Fibroblast of skin of abdomen (primary cell): ENCODE results near the gene RAB4B.
"Not testable (repeated sequence)": the region's sequence is repeated elsewhere in the genome, so short reads cannot be mapped to it uniquely, and the experiment has no call there.

Source experiments
- DNase-seq: peaks from one replicate; pipeline ENCODE4 v3.0.0-alpha.2; 2013

The RAB4B gene

GRCh38 chr19:40822704-40823553 lies 44.9 kb downstream of the RAB4B start:
- peak; percentile 40 for DNase-seq

DNA sequence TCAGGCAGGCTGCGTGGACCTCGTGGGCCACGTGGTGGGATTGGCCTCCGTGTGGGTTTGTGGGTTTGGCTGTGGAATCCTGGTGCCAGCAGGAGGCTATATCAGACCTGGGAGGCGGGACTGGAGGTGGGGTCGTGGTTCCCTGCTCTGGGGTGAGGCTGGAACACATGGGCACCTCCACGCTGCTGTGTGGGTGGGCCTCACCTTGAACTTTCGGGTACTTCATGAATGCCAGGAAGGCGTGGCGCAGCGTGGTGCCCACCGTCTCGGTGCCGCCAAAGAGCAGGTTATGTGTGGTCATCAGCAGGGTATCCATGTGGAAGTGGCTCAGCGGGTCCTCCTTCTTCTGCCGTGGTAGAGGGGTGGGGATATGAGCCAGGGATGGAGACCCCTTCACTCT lies 46.9 kb downstream of the RAB4B start:
- not testable (repeated sequence) for DNase-seq

- not testable (repeated sequence) for DNase-seq
These were observed 47.5 kb downstream of the RAB4B start for GRCh38 chr19:40825460-40826095.

- DNase-seq: not testable (repeated sequence)
These were observed 48.3 kb downstream of the RAB4B start for GRCh38 chr19:40826312-40826698.

DNA sequence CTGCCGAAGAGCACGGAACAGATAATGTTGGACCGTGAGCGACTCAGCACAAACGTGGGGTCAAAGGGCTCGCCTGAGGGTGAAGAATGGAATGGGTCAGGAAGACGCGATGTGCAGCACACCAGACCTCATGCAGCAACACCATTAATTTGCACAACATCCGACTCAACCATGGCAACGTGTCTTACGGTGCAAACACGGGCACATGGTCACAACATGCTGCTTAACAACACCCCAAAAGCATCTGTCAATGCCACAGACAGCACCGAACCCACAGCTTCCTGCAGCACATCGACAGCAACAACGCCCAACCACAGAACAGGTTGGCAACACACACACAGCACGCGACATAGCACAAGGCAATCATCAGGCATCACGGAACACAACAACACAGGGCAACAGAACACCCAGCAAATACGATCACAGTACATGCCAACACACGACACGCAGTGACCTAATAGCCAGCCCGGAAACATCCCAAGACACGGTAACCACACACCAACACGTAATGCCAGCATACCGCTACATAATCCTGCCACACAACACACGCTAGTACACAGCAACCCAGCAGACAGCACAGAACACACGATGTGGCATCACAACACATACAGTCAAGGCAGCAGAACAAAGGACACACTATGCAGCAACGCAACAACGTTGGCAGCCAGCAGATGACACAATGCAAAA lies 48.8 kb downstream of the RAB4B start:
- not testable (repeated sequence) for DNase-seq

DNA sequence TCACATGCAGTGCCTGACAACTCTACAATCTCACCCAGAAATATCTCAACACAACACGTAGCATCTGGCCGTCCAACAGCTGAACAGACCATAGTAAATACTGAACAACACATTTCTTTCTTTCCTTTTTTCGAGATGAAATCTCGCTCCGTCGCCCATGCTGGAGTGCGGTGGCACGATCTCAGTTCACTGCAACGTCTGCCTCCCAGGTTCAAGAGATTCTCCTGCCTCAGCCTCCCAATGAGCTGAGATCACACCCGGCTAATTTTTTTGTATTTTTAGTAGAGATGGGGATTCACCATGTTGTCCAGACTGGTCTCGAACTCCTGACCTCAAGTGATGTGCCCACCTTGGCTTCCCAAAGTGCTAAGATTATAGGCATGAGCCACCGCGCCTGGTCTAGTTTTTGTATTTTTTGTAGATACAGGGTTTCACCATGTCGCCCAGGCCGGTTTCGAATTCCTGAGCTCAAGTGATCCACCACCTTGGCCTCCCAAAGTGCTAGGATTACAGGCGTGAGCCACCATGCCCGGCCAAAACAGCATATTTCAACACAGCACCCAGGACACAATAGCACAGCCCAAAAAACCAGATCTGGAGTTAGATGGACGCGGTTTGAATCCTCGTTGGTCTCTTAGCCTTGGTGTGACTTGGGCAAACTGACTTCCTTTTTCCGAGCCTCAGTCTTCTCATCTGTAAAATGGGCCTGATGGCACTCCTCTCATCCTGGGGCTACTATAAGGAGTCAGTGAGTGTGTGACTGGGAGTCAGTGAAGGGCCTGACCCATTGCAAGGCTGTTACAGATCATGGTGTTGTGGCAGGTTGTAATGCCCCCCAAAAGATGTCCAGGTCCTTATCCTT lies 49.6 kb downstream of the RAB4B start:
- no peak for DNase-seq

GRCh38 chr19:40829205-40829604 lies 51.2 kb downstream of the RAB4B start:
- no peak for DNase-seq

- not testable (repeated sequence) for DNase-seq
These were observed 52.7 kb downstream of the RAB4B start for GRCh38 chr19:40830741-40831140.

DNA sequence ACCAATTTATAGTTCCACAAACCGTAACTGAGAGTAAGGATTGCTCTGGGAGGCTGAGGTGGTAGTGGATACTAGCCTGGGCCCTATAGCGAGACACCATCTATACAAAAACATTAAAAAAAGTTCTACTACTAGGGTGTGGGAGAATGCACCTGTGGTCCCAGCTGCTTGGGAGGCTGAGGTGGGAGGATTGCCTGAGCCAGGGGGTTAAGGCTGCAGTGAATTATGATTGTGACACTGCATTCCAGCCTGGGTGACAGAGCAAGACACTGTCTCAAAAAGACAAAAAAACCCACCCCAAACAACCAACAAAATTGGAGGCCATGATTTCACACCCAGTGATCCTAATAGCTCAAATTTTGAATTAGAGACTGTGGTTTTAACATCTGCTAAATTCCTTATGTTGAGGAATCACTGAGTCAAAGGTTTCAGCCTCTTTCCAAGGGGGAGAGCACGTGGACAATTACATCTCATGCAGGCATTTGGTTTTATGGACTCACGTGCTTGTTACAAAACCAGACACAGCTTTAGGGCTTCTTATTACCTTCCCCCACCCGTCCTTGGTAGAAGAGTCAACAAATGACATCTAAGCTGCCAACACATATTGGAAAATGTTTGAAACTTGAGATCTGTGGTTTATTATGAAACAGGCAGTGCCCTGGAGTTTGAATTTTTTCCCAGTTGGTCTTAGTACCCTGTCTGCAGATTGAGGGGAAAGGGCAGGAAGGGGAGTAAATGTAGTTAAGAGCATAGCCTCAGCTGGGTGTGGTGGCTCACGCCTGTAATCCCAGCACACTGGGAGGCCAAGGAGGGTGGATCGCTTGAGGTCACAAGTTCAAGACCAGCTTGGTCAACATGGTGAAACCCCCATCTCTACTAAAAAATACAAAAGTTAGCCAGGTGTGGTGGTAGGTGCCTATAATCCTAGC lies 53.7 kb downstream of the RAB4B start:
- DNase-seq: peak; percentile 95

DNA sequence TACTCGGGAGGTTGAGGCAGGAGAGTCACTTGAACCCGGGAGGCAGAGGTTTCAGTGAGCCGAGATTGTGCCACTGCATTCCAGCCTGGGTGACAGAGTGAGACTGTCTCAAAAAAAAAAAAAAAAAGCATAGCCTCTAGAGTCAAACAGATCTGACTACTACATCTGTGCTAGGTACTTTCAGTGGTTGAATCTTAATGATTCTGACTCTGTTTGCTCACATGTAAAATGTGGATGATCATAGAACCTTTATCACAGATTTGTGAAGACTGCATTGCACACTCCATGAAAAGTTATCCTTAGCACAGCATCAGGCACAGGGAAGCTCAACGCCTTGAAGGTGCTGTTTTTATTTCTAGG lies 54.4 kb downstream of the RAB4B start:
- not testable (repeated sequence) for DNase-seq

DNA sequence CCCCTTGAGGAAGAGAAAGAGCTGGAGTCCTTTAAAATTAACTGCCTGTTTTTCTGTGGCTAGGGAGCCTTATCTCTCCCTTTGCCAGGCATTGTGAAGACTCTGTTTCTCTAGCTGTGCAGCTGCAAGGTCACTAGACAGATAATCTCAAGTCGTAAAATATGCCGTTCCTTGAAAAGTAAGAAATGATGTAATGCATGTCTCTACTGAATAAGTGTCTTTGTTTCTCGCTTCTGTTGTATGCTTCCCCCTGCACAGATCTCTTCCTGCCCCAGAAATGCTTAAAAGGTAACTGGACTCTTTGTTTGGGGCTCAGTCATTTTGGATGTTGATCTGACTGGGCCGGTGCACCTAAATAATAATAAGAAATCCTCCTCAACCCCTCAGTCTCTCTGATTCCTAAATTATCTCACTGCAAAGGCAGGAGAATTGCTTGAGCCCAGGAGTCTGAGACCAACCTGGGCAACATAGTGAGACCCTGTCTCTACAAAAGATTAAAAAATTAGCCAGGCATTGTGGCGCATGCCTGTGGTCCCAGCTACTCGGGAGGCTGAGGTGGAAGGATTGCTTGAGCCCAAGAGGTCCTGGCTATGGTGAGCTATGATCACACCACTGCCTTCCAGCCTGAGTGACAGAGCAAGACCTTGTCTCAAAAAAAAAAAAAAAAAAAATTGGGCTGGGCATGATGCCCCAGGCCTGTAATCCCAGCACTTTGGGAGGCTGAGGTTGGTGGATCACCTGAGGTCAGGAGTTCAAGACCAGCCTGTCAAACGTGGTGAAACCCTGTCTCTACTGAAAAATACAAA lies 55.9 kb downstream of the RAB4B start:
- not testable (repeated sequence) for DNase-seq

- no peak for DNase-seq
These were observed 58.8 kb downstream of the RAB4B start for GRCh38 chr19:40836754-40837429.

GRCh38 chr19:40838477-40838876 lies 60.4 kb downstream of the RAB4B start:
- not testable (repeated sequence) for DNase-seq

DNA sequence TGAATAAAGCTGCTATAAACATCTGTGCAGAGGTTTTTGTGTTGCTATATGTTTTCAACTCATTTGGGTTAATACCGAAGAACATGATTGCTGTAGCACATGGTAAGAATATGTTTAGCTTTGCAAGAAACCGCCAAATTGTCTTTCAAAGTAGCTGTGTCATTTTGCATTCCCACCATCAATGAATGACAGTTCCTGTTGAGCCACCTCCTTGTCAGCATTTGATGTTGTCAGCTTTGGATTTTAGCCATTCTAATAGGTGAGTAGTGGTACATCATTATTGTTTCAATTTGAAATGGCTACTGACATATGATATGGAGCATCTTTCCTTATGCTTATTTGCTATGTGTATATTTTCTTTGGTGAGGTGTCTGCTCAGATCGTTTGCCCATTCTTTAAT lies 64.0 kb downstream of the RAB4B start:
- DNase-seq: not testable (repeated sequence)

DNA sequence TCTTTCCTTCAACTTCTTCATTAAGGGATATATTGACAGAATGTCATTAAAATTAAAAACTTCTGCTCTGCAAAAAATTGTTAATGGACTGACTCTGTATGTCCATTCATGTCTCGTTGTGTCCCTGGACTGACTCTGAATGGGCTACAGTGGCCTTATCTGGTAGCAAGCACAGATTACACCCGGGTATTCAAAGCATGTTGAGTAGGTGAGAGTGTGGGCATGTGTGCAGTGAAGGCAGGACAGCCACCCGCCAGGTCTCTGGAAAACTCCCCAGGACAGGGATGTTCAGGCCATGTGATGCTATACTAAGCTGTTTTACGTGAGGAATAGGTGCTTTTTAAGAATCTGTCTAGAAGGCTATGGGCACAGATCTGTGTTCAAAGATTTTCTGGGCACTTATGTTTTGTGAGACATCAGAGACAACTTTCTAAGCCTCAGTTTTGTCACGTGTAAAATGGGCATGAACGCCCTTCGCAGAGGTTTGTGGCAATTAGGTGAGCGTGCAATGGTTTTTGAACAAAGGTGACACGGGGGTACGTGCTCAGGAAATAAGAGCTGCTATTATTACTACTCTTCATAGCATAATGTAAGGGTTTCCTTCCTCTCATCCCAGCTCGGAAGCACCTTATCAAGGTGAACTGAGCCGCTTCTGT lies 65.1 kb downstream of the RAB4B start:
- DNase-seq: not testable (repeated sequence)

GRCh38 chr19:40843653-40844052 lies 65.6 kb downstream of the RAB4B start:
- DNase-seq: not testable (repeated sequence)
